ENCODE measurements around the gene FAM184B.

The FAM184B gene

DNA sequence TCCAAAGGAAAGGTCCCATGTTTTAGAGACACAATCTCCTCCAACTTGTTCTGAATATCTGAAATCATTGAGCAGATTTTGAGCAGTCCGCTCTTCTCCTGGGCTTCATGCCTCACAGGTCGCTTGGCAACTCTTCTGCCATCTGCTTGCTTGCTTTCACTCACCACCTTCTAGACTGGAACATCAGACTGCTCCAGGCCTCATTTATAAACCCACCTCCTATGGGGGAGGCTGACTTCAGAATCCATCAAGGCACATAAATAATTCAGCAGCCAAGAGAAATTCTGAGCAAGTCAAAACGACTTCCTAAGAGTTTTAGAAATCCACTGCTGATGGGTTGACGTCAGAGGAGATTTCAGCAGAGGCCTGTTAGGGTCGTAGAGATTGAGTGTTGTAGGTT lies 64.1 kb downstream of the FAM184B start:
- Histone ChIP-seq H3K9me3 (ENCODE audit: insufficient read depth, low read depth, low read length) (no peaks in the 10 kb centered on the region), H3K79me2 (ENCODE audit: insufficient read depth, low read length) (no peaks in the 10 kb centered on the region), H3F3A (ENCODE audit: low read depth) (no peaks in the 10 kb centered on the region), H4K20me1 (ENCODE audit: insufficient read depth, low read length, poor library complexity, severe bottlenecking) (no peaks in the 10 kb centered on the region), H3K4me1 (ENCODE audit: insufficient read depth, low read length, poor library complexity, severe bottlenecking) (no peaks in the 10 kb centered on the region), H3K27me3 (ENCODE audit: insufficient read depth, low read length, poor library complexity, severe bottlenecking) (no peaks in the 10 kb centered on the region), H3K4me2 (ENCODE audit: low read depth, low read length, poor library complexity, severe bottlenecking) (no peak overlapping the region), H3K9ac (ENCODE audit: low read depth, low read length, poor library complexity, severe bottlenecking) (no peak overlapping the region), H2AFZ (ENCODE audit: low read length) (no peak overlapping the region), H3K4me3 (ENCODE audit: low read length, poor library complexity, severe bottlenecking) (no peak overlapping the region), H3K36me3 (ENCODE audit: insufficient read depth, low read length) (no peaks in the 10 kb centered on the region), H3K9me2 (replicated peaks; ENCODE audit: low read depth, low read length) (no peaks in the 10 kb centered on the region)
- TF ChIP-seq EZH2phosphoT487 (IDR thresholded peaks at IDR 0.05; ENCODE audit: borderline replicate concordance), result no peak
- TF ChIP-seq CTCF (conservative IDR thresholded peaks at IDR 0.05; ENCODE audit: low read length), result no peak

GRCh38 chr4:17715511-17715910 lies 65.9 kb downstream of the FAM184B start:
- H3K4me3 ChIP-seq (ENCODE audit: low read length, poor library complexity, severe bottlenecking), result no peak overlapping the region
- H3K27me3 ChIP-seq (ENCODE audit: insufficient read depth, low read length, poor library complexity, severe bottlenecking), result no peaks in the 10 kb centered on the region
- no peak overlapping the region for H3K9ac ChIP-seq (ENCODE audit: low read depth, low read length, poor library complexity, severe bottlenecking)
- no peak for TF ChIP-seq CTCF (conservative IDR thresholded peaks at IDR 0.05; ENCODE audit: low read length)
- TF ChIP-seq EZH2phosphoT487 (IDR thresholded peaks at IDR 0.05; ENCODE audit: borderline replicate concordance), result no peak
- no peaks in the 10 kb centered on the region for H3K9me2 ChIP-seq (replicated peaks; ENCODE audit: low read depth, low read length)
- H3F3A ChIP-seq (ENCODE audit: low read depth), result no peaks in the 10 kb centered on the region
- no peak overlapping the region for H2AFZ ChIP-seq (ENCODE audit: low read length)
- H3K79me2 ChIP-seq (ENCODE audit: insufficient read depth, low read length), result no peaks in the 10 kb centered on the region
- no peak overlapping the region for H3K4me2 ChIP-seq (ENCODE audit: low read depth, low read length, poor library complexity, severe bottlenecking)
- no peaks in the 10 kb centered on the region for H3K4me1 ChIP-seq (ENCODE audit: insufficient read depth, low read length, poor library complexity, severe bottlenecking)
- H4K20me1 ChIP-seq (ENCODE audit: insufficient read depth, low read length, poor library complexity, severe bottlenecking), result no peaks in the 10 kb centered on the region
- H3K9me3 ChIP-seq (ENCODE audit: insufficient read depth, low read depth, low read length), result no peaks in the 10 kb centered on the region
- H3K36me3 ChIP-seq (ENCODE audit: insufficient read depth, low read length), result no peaks in the 10 kb centered on the region

DNA sequence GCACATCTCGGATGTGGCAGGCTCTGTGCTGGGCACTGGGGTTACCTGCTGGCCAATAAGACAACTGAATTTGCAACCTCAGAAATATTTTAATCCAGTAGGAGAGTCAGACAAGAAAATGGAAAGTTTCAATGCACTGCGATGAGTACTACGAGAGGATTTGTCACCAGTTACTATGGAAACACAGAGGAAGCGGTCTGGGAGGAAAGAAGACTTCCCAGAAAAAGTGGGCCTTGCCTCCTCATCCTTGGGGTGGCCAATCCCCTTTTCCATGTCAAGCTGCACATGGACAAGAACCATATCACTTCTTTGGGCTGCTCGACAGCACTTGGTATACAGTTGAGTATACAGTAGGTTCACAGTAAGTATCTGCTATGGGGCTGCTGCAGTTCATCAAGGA lies 67.6 kb downstream of the FAM184B start:
- H4K20me1 ChIP-seq (ENCODE audit: insufficient read depth, low read length, poor library complexity, severe bottlenecking), result no peaks in the 10 kb centered on the region
- no peaks in the 10 kb centered on the region for H3K27me3 ChIP-seq (ENCODE audit: insufficient read depth, low read length, poor library complexity, severe bottlenecking)
- TF ChIP-seq EZH2phosphoT487 (IDR thresholded peaks at IDR 0.05; ENCODE audit: borderline replicate concordance) (no peak), CTCF (conservative IDR thresholded peaks at IDR 0.05; ENCODE audit: low read length) (no peak)
- H3K36me3 ChIP-seq (ENCODE audit: insufficient read depth, low read length), result no peaks in the 10 kb centered on the region
- no peaks in the 10 kb centered on the region for H3K79me2 ChIP-seq (ENCODE audit: insufficient read depth, low read length)
- H3K9me3 ChIP-seq (ENCODE audit: insufficient read depth, low read depth, low read length), result no peaks in the 10 kb centered on the region
- H3K9me2 ChIP-seq (replicated peaks; ENCODE audit: low read depth, low read length), result no peaks in the 10 kb centered on the region
- H3F3A ChIP-seq (ENCODE audit: low read depth), result no peaks in the 10 kb centered on the region
- no peak overlapping the region for H2AFZ ChIP-seq (ENCODE audit: low read length)
- H3K4me2 ChIP-seq (ENCODE audit: low read depth, low read length, poor library complexity, severe bottlenecking), result no peak overlapping the region
- no peaks in the 10 kb centered on the region for H3K4me1 ChIP-seq (ENCODE audit: insufficient read depth, low read length, poor library complexity, severe bottlenecking)
- no peak overlapping the region for H3K4me3 ChIP-seq (ENCODE audit: low read length, poor library complexity, severe bottlenecking)
- H3K9ac ChIP-seq (ENCODE audit: low read depth, low read length, poor library complexity, severe bottlenecking), result no peak overlapping the region
